Measurements from ENCODE around the gene ADARB2.
"Not testable (repeated sequence)": the region's sequence is repeated elsewhere in the genome, so short reads cannot be mapped to it uniquely, and the experiment has no call there.

The ADARB2 gene

GRCh38 chr10:1359626-1359955 is 377.7 kb downstream of the ADARB2 start:
- DNase-seq (no peak), ATAC-seq (no peak)
- peaks cover 15% of the 10 kb centered on the region for H3K4me1 Mint-ChIP-seq
- no peaks in the 10 kb centered on the region for H3K36me3 Mint-ChIP-seq (ENCODE audit: low read depth)
- peak overlapping the region; percentile 16 for H3K27ac Mint-ChIP-seq
- peaks cover 22% of the 10 kb centered on the region for H3K27me3 Mint-ChIP-seq
- H3K9me3 Mint-ChIP-seq = no peaks in the 10 kb centered on the region
- H3K4me3 Mint-ChIP-seq = no peak overlapping the region

- H3K27ac Mint-ChIP-seq = peak overlapping the region; percentile 16
- no peaks in the 10 kb centered on the region for H3K9me3 Mint-ChIP-seq
- H3K36me3 Mint-ChIP-seq (ENCODE audit: low read depth) = no peaks in the 10 kb centered on the region
- peaks cover 19% of the 10 kb centered on the region for H3K27me3 Mint-ChIP-seq
- ATAC-seq = peak; percentile 64
- H3K4me1 Mint-ChIP-seq = peaks cover 15% of the 10 kb centered on the region
- DNase-seq = peak; percentile 8
- H3K4me3 Mint-ChIP-seq = no peak overlapping the region
Observed at GRCh38 chr10:1358860-1359625, 378.3 kb downstream of the ADARB2 start.

- no peak for DNase-seq
- Mint-ChIP-seq H3K36me3 (ENCODE audit: low read depth) (no peaks in the 10 kb centered on the region), H3K27ac (no peak overlapping the region), H3K4me1 (peaks cover 15% of the 10 kb centered on the region), H3K4me3 (no peak overlapping the region), H3K27me3 (peaks cover 19% of the 10 kb centered on the region), H3K9me3 (no peaks in the 10 kb centered on the region)
- ATAC-seq = no peak
Observed at GRCh38 chr10:1358147-1358546, 379.2 kb downstream of the ADARB2 start.

- Mint-ChIP-seq H3K4me3 (no peak overlapping the region), H3K27me3 (peaks cover 10% of the 10 kb centered on the region), H3K36me3 (ENCODE audit: low read depth) (no peaks in the 10 kb centered on the region), H3K4me1 (peaks cover 15% of the 10 kb centered on the region), H3K27ac (no peak overlapping the region), H3K9me3 (no peaks in the 10 kb centered on the region)
- DNase-seq (no peak), ATAC-seq (no peak)
Observed at GRCh38 chr10:1356349-1356748, 381.0 kb downstream of the ADARB2 start.

GRCh38 chr10:1354809-1355710 is 382.3 kb downstream of the ADARB2 start:
- Mint-ChIP-seq H3K27me3 (peaks cover 7% of the 10 kb centered on the region), H3K27ac (no peak overlapping the region), H3K36me3 (ENCODE audit: low read depth) (no peaks in the 10 kb centered on the region), H3K4me3 (no peak overlapping the region), H3K9me3 (no peaks in the 10 kb centered on the region), H3K4me1 (peaks cover 12% of the 10 kb centered on the region)
- DNase-seq (no peak), ATAC-seq (no peak)

- ATAC-seq; DNase-seq; H3K27ac Mint-ChIP-seq; H3K9me3 Mint-ChIP-seq; H3K4me3 Mint-ChIP-seq; H3K27me3 Mint-ChIP-seq; H3K4me1 Mint-ChIP-seq; H3K36me3 Mint-ChIP-seq (ENCODE audit: low read depth): not testable (repeated sequence)
Observed at GRCh38 chr10:1352296-1352695, 385.0 kb downstream of the ADARB2 start.

DNA sequence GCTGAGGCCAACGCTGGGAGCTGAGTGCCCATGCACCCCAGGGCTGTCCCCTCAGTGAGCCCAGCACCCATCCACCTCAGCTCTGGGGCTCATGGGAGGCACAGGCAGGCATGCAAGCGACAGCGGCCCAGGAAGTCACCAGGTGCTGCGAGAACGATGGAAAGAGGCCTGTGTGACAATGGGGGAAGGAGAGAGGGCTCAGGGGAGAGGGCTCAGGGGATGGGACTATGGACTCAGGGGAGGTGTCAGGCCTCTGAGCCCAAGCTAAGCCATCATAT is 388.6 kb downstream of the ADARB2 start:
- no peak overlapping the region for H3K4me3 Mint-ChIP-seq
- H3K9me3 Mint-ChIP-seq = no peaks in the 10 kb centered on the region
- peaks cover 3% of the 10 kb centered on the region for H3K27me3 Mint-ChIP-seq
- H3K27ac Mint-ChIP-seq = no peak overlapping the region
- DNase-seq (no peak), ATAC-seq (no peak)
- H3K4me1 Mint-ChIP-seq = no peaks in the 10 kb centered on the region
- no peaks in the 10 kb centered on the region for H3K36me3 Mint-ChIP-seq (ENCODE audit: low read depth)

DNA sequence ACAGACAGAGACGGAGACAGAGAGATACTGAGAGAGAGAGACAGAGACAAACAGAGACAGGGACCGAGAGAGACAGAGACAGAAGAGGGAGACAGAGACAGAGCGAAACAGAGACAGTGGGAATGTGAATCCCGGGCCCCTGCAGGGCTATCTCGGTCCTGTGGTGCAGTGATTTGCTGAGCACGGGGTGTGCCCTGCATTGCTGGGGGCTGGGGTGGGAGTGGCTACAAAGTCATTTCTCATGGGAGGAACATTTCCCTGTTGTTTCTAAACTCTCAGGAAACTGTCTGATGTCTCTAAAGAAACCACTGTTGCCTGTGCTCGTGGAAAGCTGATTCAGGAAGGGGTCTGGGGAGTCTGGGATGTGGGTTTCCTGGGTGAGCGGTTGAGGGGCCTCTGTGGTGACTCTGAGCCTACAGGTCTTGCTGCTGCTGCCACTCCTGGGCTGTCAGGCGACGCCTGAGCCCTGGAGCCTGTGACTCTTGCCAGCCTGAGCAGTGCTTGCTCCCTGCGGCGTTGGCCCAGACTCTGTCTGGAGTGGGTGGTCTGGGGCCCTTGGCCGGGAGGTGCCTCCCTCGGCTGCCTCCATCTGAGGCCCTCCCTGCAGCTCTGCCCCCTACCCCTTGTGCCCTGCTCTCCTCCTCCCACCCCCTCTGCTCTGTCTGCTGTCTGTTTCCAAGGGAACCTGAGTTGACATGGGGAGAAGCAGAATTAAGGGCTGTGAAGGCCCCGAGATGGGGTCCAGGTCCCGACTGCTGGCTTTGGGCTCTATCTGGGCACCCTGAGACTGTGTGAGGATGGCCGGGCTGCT is 389.2 kb downstream of the ADARB2 start:
- no peak for DNase-seq
- H3K4me1 Mint-ChIP-seq = no peaks in the 10 kb centered on the region
- H3K36me3 Mint-ChIP-seq (ENCODE audit: low read depth) = no peaks in the 10 kb centered on the region
- peaks cover 3% of the 10 kb centered on the region for H3K27me3 Mint-ChIP-seq
- peak; percentile 33 for ATAC-seq
- no peak overlapping the region for H3K4me3 Mint-ChIP-seq
- H3K27ac Mint-ChIP-seq = no peak overlapping the region
- no peaks in the 10 kb centered on the region for H3K9me3 Mint-ChIP-seq

GRCh38 chr10:1347525-1347924 is 389.8 kb downstream of the ADARB2 start:
- DNase-seq (no peak), ATAC-seq (no peak)
- H3K4me1 Mint-ChIP-seq = no peaks in the 10 kb centered on the region
- H3K27ac Mint-ChIP-seq = no peak overlapping the region
- H3K36me3 Mint-ChIP-seq (ENCODE audit: low read depth) = no peaks in the 10 kb centered on the region
- H3K9me3 Mint-ChIP-seq = no peaks in the 10 kb centered on the region
- H3K27me3 Mint-ChIP-seq = peaks cover 3% of the 10 kb centered on the region
- no peak overlapping the region for H3K4me3 Mint-ChIP-seq

GRCh38 chr10:1346201-1346600 is 391.1 kb downstream of the ADARB2 start:
- Mint-ChIP-seq H3K36me3 (ENCODE audit: low read depth) (no peaks in the 10 kb centered on the region), H3K9me3 (no peaks in the 10 kb centered on the region)

DNA sequence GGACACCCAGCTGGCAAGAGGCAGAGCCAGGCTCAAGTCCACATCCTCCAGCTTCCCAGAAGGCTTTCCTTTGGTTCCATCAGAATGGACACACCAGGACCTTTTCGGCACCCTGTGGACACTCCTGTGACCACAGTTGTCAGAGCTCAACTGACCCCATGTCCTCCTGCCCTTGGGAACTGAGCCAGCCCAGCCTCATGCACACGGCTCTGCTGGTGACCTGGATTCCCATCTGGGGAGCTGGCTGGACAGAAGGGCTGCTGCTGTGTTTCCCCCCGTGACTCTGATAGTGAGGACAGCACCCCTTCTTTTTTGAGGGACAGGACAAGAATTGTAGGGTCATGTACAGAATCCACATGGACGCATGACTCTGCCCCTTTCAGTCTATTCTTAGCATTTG is 392.0 kb downstream of the ADARB2 start:
- ATAC-seq (peak; percentile 20), DNase-seq (no peak)
- Mint-ChIP-seq H3K4me3 (no peak overlapping the region), H3K27me3 (peaks cover 3% of the 10 kb centered on the region), H3K27ac (no peak overlapping the region), H3K9me3 (no peaks in the 10 kb centered on the region), H3K36me3 (ENCODE audit: low read depth) (no peaks in the 10 kb centered on the region), H3K4me1 (no peaks in the 10 kb centered on the region)

More at GRCh38 chr10:1346201-1346600, 391.1 kb downstream of the ADARB2 start:
- Mint-ChIP-seq H3K27ac (no peak overlapping the region), H3K4me3 (no peak overlapping the region), H3K27me3 (peaks cover 3% of the 10 kb centered on the region), H3K4me1 (no peaks in the 10 kb centered on the region)
- DNase-seq (no peak), ATAC-seq (no peak)

DNA sequence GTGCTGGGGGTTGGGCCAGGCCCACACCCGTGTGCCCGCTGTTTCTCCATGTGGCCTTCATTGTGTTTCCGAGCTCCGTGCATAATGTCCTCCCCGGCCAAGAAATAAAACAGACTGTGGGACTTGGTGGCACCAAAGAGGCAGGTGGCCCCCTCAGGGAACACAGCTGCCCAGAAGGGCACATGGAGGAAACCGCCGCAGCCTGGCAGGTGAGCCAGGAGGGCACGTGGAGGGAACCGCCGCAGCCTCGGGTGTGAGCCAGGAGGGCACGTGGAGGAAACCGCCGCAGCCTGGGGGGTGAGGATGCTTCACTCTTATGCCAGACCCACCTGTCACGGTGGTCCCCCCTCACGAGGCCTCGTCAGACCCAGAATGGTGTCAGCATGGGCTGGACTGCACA is 392.5 kb downstream of the ADARB2 start:
- H3K27ac Mint-ChIP-seq = no peak overlapping the region
- ATAC-seq = no peak
- no peaks in the 10 kb centered on the region for H3K36me3 Mint-ChIP-seq (ENCODE audit: low read depth)
- H3K4me1 Mint-ChIP-seq = no peaks in the 10 kb centered on the region
- H3K9me3 Mint-ChIP-seq = no peaks in the 10 kb centered on the region
- no peak overlapping the region for H3K4me3 Mint-ChIP-seq
- no peak for DNase-seq
- no peaks in the 10 kb centered on the region for H3K27me3 Mint-ChIP-seq

DNA sequence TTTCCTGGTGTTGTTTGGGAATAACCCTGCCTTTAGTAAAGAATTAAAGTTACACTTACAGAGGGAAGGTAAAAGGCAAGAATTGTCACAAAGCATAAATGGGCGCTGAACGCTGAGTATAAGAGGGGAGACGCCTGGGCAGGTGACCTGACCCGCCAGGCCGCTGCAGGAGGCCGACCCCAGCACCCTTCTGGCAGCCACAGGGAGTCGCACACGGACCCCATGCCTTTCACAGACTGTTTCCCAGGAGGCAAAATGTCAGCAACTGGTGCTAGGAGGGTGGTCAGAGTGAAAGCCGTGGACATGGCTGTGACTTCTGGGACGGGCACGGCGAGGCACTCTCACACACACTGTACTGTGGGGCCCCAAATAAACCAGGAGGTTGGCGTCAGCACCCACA is 392.9 kb downstream of the ADARB2 start:
- no peak overlapping the region for H3K4me3 Mint-ChIP-seq
- H3K27ac Mint-ChIP-seq = no peak overlapping the region
- ATAC-seq = no peak
- DNase-seq = no peak
- no peaks in the 10 kb centered on the region for H3K9me3 Mint-ChIP-seq
- H3K4me1 Mint-ChIP-seq = no peaks in the 10 kb centered on the region
- H3K36me3 Mint-ChIP-seq (ENCODE audit: low read depth) = no peaks in the 10 kb centered on the region
- no peaks in the 10 kb centered on the region for H3K27me3 Mint-ChIP-seq

- Mint-ChIP-seq H3K36me3 (ENCODE audit: low read depth) (no peaks in the 10 kb centered on the region), H3K4me1 (no peaks in the 10 kb centered on the region), H3K4me3 (no peak overlapping the region), H3K27me3 (no peaks in the 10 kb centered on the region), H3K9me3 (no peaks in the 10 kb centered on the region), H3K27ac (no peak overlapping the region)
- no peak for DNase-seq
- ATAC-seq = no peak
Observed at GRCh38 chr10:1343176-1343575, 394.1 kb downstream of the ADARB2 start.

DNA sequence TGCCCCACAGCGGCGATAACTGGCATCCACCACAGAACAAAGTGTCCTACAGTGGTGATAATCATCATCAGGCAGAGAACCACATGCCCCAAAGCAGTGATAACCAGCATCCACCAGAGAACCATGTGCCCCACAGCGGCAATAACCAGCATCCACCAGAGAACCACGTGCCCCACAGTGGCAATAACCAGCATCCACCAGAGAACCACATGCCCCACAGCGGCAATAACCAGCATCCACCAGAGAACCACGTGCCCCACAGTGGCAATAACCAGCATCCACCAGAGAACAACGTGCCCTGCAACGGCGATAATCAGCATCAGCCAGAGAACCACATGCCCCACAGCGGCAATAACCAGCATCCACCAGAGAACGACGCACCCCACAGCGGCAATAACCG is 396.3 kb downstream of the ADARB2 start:
- DNase-seq; H3K9me3 Mint-ChIP-seq; H3K4me3 Mint-ChIP-seq; H3K27ac Mint-ChIP-seq; H3K4me1 Mint-ChIP-seq; H3K27me3 Mint-ChIP-seq; ATAC-seq; H3K36me3 Mint-ChIP-seq (ENCODE audit: low read depth): not testable (repeated sequence)

Data from activated naive CD8-positive, alpha-beta T cell treated with anti-CD3 and anti-CD28 coated beads, Interleukin-2, amount 50 U/mL, for 24 hours (primary cell).